Measurements from ENCODE around the gene COPS6. TPM values are rescaled to one million over a fixed set of nuclear protein-coding genes. Genes with fewer than 3 reads are reported as not detected.

Gene COPS6
- total RNA-seq, 4 donors from 2014 or later, result 18.3 to 61.3 (median 44.5) TPM

DNA sequence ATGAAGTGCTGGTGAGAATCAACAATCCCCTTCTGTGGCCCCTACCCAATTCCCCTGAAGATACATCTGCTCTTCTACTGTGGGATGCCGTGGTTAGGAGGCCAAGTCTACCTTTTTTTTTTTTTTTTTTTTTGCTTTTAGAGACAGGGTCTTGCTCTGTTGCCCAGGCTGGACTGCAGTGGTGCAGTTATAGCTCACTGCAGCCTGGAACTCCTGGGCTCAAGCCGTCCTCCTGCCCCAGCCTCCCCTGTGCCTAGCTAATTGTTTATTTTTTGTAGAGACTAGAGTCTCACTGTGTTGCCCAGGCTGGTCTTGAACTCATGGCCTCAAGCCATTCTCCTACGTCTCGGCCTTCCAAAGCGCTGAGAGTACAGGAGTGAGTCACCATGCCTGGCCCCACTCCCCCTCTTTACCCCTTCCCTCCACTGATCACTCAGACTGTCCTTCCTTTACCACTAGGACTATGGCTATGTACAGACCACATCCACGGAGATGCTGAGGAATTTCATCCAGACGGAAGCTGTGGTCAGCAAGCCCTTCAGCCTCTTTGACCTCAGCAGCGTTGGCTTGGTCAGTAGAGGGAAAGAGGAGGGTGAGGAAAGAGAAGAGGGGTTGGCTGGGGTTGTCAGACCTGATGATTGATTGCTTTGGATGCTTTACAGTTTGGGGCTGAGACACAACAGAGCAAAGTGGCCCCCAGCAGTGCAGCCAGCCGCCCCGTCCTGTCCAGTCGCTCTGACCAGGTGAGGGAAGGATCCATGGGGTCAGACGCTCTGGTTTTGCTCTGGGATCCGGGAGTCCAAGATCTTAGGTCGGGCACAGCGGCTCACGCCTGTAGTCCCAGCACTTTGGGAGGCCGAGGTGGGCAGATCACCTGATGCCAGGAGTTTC lies 14.4 kb downstream of the COPS6 start:
- TF ChIP-seq, protein P1, sequence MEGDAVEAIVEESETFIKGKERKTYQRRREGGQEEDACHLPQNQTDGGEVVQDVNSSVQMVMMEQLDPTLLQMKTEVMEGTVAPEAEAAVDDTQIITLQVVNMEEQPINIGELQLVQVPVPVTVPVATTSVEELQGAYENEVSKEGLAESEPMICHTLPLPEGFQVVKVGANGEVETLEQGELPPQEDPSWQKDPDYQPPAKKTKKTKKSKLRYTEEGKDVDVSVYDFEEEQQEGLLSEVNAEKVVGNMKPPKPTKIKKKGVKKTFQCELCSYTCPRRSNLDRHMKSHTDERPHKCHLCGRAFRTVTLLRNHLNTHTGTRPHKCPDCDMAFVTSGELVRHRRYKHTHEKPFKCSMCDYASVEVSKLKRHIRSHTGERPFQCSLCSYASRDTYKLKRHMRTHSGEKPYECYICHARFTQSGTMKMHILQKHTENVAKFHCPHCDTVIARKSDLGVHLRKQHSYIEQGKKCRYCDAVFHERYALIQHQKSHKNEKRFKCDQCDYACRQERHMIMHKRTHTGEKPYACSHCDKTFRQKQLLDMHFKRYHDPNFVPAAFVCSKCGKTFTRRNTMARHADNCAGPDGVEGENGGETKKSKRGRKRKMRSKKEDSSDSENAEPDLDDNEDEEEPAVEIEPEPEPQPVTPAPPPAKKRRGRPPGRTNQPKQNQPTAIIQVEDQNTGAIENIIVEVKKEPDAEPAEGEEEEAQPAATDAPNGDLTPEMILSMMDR (IDR thresholded peaks at IDR 0.05), result no peak
- TF ChIP-seq POLR2A (IDR thresholded peaks at IDR 0.05) (no peak), EP300 (IDR thresholded peaks at IDR 0.05; ENCODE audit: low read depth) (no peak)
- WGBS, 2 donors (ENCODE audit: low coverage in 1 of 2), result 52 to 84% methylated on average over 6 to 17 of the region's 17 CpGs
- intact Hi-C loops (cut with DNase I; ENCODE audit: low total_unique reads), result no loop called here
- in situ Hi-C loops (cut with MboI; ENCODE audit: low pct_ligation_motif_present in 1 of 4, low pct_unique_long_range_greater_than_20kb in 1 of 4, low sequenced_read_pairs in 3 of 4), result no loop called here
- H3K36me3 ChIP-seq, result peaks cover 0 to 38% (median 13%) of the 10 kb centered on the region in 4 donors
- no peak overlapping the region for H3K4me3 ChIP-seq
- no peaks in the 10 kb centered on the region for H3K27me3 ChIP-seq
- no peaks in the 10 kb centered on the region for H3K9me3 ChIP-seq
- H3K27ac ChIP-seq, result peak overlapping the region in 2 of 4 donors; percentile 98 to 100
- peaks cover 9 to 25% (median 17%) of the 10 kb centered on the region in 4 donors for H3K4me1 ChIP-seq
- DNase-seq, result no peak

- in situ Hi-C loops (cut with MboI; ENCODE audit: low pct_ligation_motif_present in 1 of 4, low pct_unique_long_range_greater_than_20kb in 1 of 4, low sequenced_read_pairs in 3 of 4) (no loop called here), intact Hi-C loops (cut with DNase I; ENCODE audit: low total_unique reads) (no loop called here)
- TF ChIP-seq POLR2A (IDR thresholded peaks at IDR 0.05) (no peak), POLR2AphosphoS5 (IDR thresholded peaks at IDR 0.05) (no peak), EP300 (IDR thresholded peaks at IDR 0.05; ENCODE audit: low read depth) (no peak)
- TF ChIP-seq, protein P1 (IDR thresholded peaks at IDR 0.05), result no peak
- WGBS, 2 donors (ENCODE audit: low coverage in 1 of 2), result 94% methylated on average over 4 of the region's 4 CpGs; no CpG with 5 or more reads in 1 of the 2 donors
- Histone ChIP-seq H3K36me3 (peaks cover 0 to 29% (median 8%) of the 10 kb centered on the region in 4 donors), H3K9me3 (no peaks in the 10 kb centered on the region), H3K27ac (no peak overlapping the region), H3K27me3 (no peaks in the 10 kb centered on the region), H3K4me3 (no peak overlapping the region), H3K4me1 (peaks cover 4 to 11% (median 6%) of the 10 kb centered on the region in 4 donors)
- no peak for DNase-seq
Measured at GRCh38 chr7:100105534-100105933, 16.8 kb downstream of the COPS6 start.

DNA sequence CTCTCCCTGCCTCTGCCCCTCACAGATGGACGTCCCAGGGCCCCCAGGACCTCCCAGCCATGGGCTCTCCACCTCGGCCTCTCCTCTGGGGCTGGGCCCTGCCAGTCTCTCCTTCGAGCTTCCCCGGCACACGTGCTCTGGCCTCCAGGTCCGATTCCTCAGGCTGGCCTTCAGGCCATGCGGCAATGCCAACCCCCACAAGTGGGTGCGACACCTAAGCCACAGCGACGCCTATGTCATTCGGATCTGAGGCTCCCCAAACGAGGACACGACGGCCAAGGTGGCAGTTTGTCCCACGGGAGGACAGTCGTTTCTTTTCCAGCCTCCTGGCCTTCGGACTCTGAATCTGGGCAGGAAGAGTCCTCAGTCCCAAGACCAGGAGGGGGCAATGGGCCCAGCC lies 17.9 kb downstream of the COPS6 start:
- H3K9me3 ChIP-seq, result no peaks in the 10 kb centered on the region
- DNase-seq, result no peak
- no peak overlapping the region for H3K27ac ChIP-seq
- 82% methylated on average over 5 to 17 of the region's 17 CpGs for WGBS, 2 donors (ENCODE audit: low coverage in 1 of 2)
- H3K4me3 ChIP-seq, result no peak overlapping the region
- H3K4me1 ChIP-seq, result peaks cover 4 to 7% (median 6%) of the 10 kb centered on the region in 4 donors
- in situ Hi-C loops (cut with MboI; ENCODE audit: low pct_ligation_motif_present in 1 of 4, low pct_unique_long_range_greater_than_20kb in 1 of 4, low sequenced_read_pairs in 3 of 4) (no loop called here), intact Hi-C loops (cut with DNase I; ENCODE audit: low total_unique reads) (no loop called here)
- H3K27me3 ChIP-seq, result no peaks in the 10 kb centered on the region
- TF ChIP-seq POLR2A (IDR thresholded peaks at IDR 0.05) (no peak), POLR2AphosphoS5 (IDR thresholded peaks at IDR 0.05) (no peak), EP300 (IDR thresholded peaks at IDR 0.05; ENCODE audit: low read depth) (no peak)
- TF ChIP-seq, protein P1 (IDR thresholded peaks at IDR 0.05), result no peak
- H3K36me3 ChIP-seq, result peaks cover 0 to 29% (median 8%) of the 10 kb centered on the region in 4 donors

DNA sequence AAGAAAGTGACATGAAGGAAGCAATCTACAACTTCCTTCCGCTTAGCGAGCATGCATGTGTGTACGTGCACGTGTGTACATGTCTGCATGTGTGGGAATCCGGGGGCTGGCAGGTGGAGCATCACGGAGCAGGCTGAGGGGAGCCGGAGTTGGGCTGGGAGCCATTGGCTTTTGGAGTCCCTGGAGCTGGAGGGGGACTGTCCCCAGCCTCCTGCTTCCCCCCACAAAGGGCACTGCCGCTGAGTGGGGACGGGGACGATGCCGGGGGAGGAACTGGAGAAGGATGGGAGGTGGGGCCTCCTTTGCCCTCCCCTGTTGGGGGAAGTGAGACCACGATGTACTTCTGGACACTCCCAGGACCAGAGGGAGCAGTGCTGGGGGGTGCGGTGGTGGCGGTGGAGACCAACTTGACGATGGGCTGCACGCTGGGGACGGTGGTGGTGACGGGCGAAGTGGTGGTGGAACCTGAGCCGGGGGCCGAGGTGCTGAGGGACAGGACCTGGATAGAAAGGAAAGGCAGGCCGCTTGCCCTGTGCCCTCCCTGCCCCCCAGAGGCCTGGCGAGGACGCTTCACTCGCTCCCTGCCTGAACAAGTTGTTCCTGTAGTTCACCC lies 18.5 kb downstream of the COPS6 start:
- in situ Hi-C loops (cut with MboI; ENCODE audit: low pct_ligation_motif_present in 1 of 4, low pct_unique_long_range_greater_than_20kb in 1 of 4, low sequenced_read_pairs in 3 of 4), result no loop called here
- 82 to 91% methylated on average over 3 to 25 of the region's 25 CpGs for WGBS, 2 donors (ENCODE audit: low coverage in 1 of 2)
- no peak for TF ChIP-seq EP300 (IDR thresholded peaks at IDR 0.05; ENCODE audit: low read depth)
- TF ChIP-seq, protein P1 (IDR thresholded peaks at IDR 0.05), result no peak

More for the DNA sequence above, 18.5 kb downstream of the COPS6 start:
- Histone ChIP-seq H3K27ac (no peak overlapping the region), H3K9me3 (no peaks in the 10 kb centered on the region), H3K36me3 (peaks cover 0 to 29% (median 8%) of the 10 kb centered on the region in 4 donors), H3K27me3 (no peaks in the 10 kb centered on the region), H3K4me3 (no peak overlapping the region), H3K4me1 (peaks cover 4 to 5% (median 5%) of the 10 kb centered on the region in 4 donors)
- intact Hi-C loops (cut with DNase I; ENCODE audit: low total_unique reads), result no loop called here
- no peak for DNase-seq
